8988T (cell line): ENCODE measurements around the gene ISLR.

Source experiments
- DNase-seq: peaks from one replicate; pipeline ENCODE4 v3.0.0; 2011

Gene ISLR

DNA sequence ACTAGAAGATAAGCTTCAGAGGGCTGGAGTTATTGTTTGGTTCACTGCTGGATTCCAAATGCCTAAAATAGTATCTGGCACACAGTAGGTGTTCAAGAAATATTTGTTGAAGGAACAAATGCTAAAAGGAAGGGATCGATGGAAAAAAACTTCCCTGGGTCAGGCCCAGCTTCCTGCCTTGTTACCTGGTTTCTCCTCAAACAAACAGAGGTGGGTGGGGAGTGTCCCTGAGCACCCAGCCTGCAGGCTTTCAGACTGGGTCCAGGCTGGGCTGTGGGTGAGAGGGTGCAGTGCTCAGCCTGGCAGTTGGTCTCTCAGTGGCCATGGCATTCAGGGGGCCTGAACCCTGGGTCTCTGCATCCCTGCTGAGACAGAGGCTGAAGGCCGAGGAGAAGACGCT is 43.4 kb downstream of the ISLR start:
- DNase-seq: no peak

DNA sequence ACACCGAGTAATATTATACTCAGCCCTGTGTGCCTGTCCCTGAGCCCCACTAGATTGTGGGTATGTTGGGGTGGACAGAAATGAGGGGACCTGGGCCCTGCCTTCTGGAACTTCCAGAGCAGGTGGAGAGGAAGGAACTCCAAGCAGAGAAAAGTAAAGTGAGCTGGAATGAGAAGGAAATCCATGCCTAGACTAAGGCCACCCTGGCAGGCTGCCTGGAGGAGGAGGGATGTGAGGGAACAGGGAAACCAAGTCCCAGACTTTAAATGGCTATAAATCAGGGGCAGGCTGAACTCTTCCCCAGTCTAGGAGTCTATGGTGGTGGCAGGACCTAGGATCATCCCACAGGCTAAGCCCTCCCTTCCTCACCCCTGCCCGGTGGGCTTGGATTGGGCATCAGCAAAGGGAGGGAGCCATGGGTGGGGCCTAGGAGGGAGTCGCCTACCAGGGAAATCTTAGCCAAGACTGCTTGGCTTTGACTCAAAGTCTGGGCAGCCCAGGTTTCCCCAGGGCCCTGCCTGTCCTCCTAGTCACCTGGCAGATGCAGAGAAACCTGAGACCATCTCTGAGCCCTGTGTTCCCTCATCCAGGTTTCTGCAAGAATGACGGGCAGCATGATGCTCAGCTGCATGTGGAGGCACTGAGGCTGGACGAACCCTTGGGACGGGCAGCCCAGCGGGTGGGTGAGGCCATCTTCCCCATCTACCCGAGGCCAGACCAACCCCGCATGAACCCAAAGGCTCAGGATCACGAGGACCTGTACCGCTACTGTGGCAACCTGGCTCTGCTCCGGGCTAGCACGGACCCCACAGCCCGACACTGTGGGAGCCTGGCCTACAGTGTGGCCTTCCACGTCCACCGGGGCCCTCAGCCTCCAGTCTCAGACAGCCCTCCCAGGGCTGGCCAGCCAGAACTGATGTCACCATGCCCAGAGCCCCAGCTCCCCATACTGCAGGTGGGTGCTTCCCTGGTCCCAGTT is 44.7 kb downstream of the ISLR start:
- DNase-seq: no peak

DNA sequence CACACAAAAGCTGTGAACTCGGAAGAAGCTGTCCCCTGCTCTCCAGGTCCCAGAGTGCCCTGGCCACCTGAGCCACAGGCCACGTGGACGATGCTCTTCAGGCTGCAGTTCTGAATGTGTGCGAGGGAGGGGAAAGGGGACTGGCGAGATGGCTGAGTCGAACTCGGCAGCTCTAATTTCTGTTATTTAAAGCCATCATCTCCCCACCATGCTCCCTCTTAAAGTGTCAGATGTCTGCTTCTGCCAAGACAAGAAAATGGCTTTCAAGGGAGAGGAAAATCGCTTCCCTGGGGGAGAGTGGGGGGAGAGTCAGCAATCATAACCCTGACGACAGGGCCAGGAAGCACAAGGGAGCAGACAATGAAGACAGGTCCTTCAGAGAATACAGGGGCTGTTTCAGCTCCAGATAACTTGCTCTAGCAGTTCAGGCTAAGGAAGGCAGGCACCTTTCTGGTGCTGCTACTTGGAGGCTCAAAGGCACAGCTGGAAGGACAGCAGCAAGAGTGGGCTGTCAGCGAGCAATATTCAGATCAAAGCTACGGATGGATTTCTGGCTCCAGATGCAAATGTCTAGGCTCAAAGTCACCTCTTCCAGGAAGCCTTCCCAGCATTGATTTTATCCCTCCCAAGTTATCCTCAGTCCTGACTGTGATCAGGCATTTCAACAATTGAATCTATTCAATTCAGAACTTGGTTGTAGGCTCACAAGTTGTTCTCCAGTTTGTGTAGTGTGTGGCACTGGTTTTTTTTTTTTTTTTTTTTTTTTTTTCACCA is 47.2 kb downstream of the ISLR start:
- no peak for DNase-seq

DNA sequence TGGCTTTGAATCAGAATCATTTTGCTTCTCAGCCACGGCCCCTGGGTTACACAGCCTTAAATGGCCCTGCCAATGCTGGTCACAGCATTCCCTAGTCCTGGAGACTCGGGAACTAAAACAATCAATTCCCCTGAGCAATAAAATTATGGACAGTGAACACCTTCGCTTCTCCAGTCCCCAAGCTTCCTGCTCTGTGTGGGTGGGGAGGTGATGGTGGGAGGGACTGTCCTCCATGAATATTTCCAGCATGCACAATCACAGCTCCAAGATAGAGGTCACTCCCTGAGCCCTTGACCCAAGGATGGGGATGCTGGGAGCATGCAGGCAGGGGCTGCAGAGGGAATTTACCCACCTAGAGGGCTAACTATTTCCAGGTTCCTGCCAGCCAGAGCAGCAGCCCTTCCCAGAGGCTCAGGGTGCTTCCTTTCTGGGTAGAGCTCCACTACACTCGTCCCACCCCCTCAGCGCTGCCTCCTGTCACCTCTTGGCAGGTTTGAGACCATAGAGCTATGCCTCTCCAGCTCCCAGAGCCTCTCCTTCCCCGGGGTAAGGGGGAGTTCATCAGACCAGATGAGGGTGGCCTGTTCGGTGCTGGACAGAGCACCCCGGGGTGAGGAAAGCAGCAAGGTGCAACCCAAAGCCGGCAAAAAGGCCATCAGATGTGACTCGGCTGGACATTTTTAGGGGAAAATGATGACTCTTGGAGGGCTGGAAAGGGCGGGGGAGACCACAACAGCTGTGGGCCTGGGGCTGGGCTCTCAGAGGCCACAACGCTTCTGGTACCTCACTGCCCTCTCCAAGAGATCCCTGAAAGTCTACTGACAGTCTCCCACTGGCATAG is 48.1 kb downstream of the ISLR start:
- DNase-seq: no peak

DNA sequence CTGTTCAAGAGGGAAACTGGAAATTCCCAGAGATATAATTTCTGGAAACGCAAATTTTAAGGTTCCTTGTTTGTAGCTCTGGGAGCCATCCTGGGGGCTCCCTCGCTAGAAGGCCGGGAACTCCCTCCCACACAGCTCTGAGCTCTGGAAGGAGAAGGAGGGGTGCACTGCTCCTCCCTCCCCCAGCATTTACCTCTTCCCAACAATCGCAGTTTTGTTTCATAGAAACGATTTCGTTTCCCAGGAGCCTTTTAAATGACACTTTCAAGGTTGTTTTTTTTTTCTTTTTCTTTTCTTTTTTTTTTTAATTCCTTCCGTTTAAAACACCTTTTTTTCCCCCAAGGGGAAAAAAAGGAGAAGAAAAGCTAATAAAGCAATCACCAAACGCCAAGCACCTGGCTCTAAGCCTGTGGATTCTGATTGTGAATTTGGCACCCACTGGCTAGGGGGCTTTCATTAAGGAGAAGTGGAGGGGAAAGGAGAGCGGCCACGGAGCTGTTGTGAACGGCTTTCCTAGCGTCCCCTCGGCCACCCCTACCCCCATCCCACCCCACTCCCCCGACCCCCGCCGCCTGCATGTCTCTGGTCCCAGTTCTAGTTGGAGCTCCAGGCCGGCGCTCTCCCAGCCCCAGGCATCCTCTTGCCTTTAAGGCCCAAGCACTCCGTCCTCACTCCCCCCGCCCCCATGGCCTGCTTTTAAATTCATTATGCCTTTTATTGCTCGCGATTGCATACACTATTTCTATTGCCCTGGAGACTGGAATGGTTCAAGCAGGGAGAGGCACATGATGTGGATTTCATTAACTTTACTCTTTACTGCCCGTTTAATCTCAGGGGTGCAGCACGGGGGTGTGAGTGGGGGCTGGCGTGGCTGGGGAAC is 49.0 kb downstream of the ISLR start:
- no peak for DNase-seq

DNA sequence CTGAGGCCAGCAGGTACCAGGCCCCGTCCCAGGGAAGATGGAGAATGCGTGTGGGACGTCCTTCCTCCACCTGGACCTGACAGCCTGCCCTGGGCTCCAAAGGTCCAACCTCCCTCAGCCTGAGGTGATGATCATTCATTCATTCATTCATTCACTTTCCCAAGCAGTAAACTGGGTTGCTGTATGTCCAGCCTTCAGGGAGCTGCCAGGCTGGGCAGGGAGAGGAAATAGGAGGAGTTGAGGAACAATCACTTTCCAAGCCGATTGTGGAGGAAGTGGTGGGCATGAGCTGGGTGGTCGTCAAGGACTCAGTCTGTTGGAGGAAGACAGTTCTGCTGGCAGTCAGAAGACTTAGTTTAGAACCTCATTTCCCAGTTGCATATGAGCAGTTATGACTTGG is 52.4 kb downstream of the ISLR start:
- DNase-seq: no peak
